CD4-positive, alpha-beta T cell (primary cell): ENCODE data around the gene AP1S3. TPM values are rescaled to one million over a fixed set of nuclear protein-coding genes. Genes with fewer than 3 reads are reported as not detected.

Source experiments
- ATAC-seq: fragments of 200-7000 bp; cut with Tn5 transposase; one replicate; pipeline ENCODE4 v1.10.0; 2022; ENCODE audit warnings: mild to moderate bottlenecking; ENCODE audit not compliant: poor library complexity
- CTCF ChIA-PET: fragments of 350-600 bp; sonication (Branson Sonifier 250); formaldehyde crosslinking; loops from one replicate; lab custom pipeline; 2021; ENCODE audit warnings: antibody characterized with exemption, inconsistent platforms; lab: Charles Lee
- POLR2A ChIA-PET: fragments of 350-600 bp; sonication (Branson Sonifier 250); formaldehyde crosslinking; loops from one replicate; lab custom pipeline; 2021; ENCODE audit warnings: antibody characterized with exemption, inconsistent platforms; lab: Charles Lee
- DNase-seq, 14 experiments: peaks; one replicate each; pipeline ENCODE4 v3.0.0-alpha.2; 2013 to 2020; ENCODE audit warnings: mixed read lengths in 2 of 14
- H3K27ac ChIP-seq, 2 donors: one replicate each; pipeline versions ENCODE4 v1.5.1 to v1.7.0; 2013; ENCODE audit warnings: low read length in 2 of 2, low read depth in 1 of 2, mild to moderate bottlenecking in 1 of 2
- H3K27me3 ChIP-seq, 2 experiments: 1 replicate in 1 of 2; 2 replicates in 1 of 2; pipeline versions ENCODE4 v1.6.1 to v1.7.0; 2013; ENCODE audit warnings: low read length in 2 of 2, control low read depth in 1 of 2, mild to moderate bottlenecking in 1 of 2, moderate library complexity in 1 of 2; ENCODE audit not compliant: insufficient read depth in 2 of 2, control insufficient read depth in 1 of 2
- H3K36me3 ChIP-seq: one replicate; pipeline ENCODE4 v1.6.1; 2013; ENCODE audit warnings: low read length, control low read depth; ENCODE audit not compliant: insufficient read depth
- H3K4me1 ChIP-seq: one replicate; pipeline ENCODE4 v1.6.1; 2013; ENCODE audit warnings: low read length, control low read depth; ENCODE audit not compliant: insufficient read depth
- H3K4me3 ChIP-seq: one replicate; pipeline ENCODE4 v1.5.1; 2013; ENCODE audit warnings: mild to moderate bottlenecking, low read length, moderate library complexity
- H3K9me3 ChIP-seq, 2 experiments: 1 replicate in 1 of 2; 2 replicates in 1 of 2; pipeline versions ENCODE4 v1.6.1 to v1.7.0; 2013; ENCODE audit warnings: low read length in 2 of 2, mild to moderate bottlenecking in 2 of 2, control low read depth in 1 of 2, moderate library complexity in 1 of 2; ENCODE audit not compliant: control insufficient read depth in 1 of 2, insufficient read depth in 1 of 2
- H3K27ac Mint-ChIP-seq: one replicate; pipeline ENCODE4 v1.8.0; 2020; ENCODE audit warnings: mixed read lengths
- H3K27me3 Mint-ChIP-seq: one replicate; pipeline ENCODE4 v1.8.0; 2021; ENCODE audit warnings: mixed read lengths
- H3K36me3 Mint-ChIP-seq: one replicate; pipeline ENCODE4 v1.8.0; 2021; ENCODE audit warnings: low read depth, mixed read lengths
- H3K4me1 Mint-ChIP-seq: one replicate; pipeline ENCODE4 v1.8.0; 2021; ENCODE audit warnings: low read depth, mixed read lengths
- H3K4me3 Mint-ChIP-seq: one replicate; pipeline ENCODE4 v1.8.0; 2020; ENCODE audit warnings: mild to moderate bottlenecking, mixed read lengths
- H3K9me3 Mint-ChIP-seq: one replicate; pipeline ENCODE4 v1.8.0; 2020; ENCODE audit warnings: mixed read lengths
- CTCF ChIP-seq: fragments of 200-600 bp; IDR thresholded peaks from one replicate; pipeline ENCODE4 v1.8.0; 2022; ENCODE audit warnings: antibody characterized with exemption, mild to moderate bottlenecking
- intact Hi-C, 2 experiments: fragments of 100-400 bp; cut with DNase I in 1 of 2; cut with micrococcal nuclease in 1 of 2; formaldehyde crosslinking; loops; one replicate each; pipeline versions ENCODE4 v1.15.1 to v1.9.0; 2023 to 2025; cut with DNase I, micrococcal nuclease
- total RNA-seq, 174 experiments: library from RNA in 2 of 174; stranded (reverse) in 2 of 174; gene quantifications; one replicate each; pipeline ENCODE4 v1.2.3 and lab custom pipeline; 2021 to 2026

Gene AP1S3
- total RNA-seq, 2 experiments from 2014 or later = 0.50 to 0.71 TPM

GRCh38 chr2:223870840-223871611 is 33.6 kb upstream of the AP1S3 start:
- Mint-ChIP-seq H3K4me3 (no peak overlapping the region), H3K4me1 (peaks cover 7% of the 10 kb centered on the region), H3K36me3 (peaks cover 38% of the 10 kb centered on the region), H3K27me3 (no peaks in the 10 kb centered on the region), H3K27ac (no peak overlapping the region), H3K9me3 (no peaks in the 10 kb centered on the region)
- TF ChIP-seq CTCF = no peak
- no peaks in the 10 kb centered on the region for H3K9me3 ChIP-seq
- H3K27ac ChIP-seq = no peak overlapping the region
- no peaks in the 10 kb centered on the region for H3K27me3 ChIP-seq
- peaks cover 19% of the 10 kb centered on the region for H3K36me3 ChIP-seq
- H3K4me1 ChIP-seq = peaks cover 2% of the 10 kb centered on the region
- no peak overlapping the region for H3K4me3 ChIP-seq
- ChIA-PET CTCF (no interaction called here), POLR2A (no interaction called here)
- ATAC-seq (no peak), DNase-seq (no peak)
- intact Hi-C loops = no loop called here

GRCh38 chr2:223868005-223868404 is 30.6 kb upstream of the AP1S3 start:
- Histone ChIP-seq H3K9me3 (no peaks in the 10 kb centered on the region), H3K27me3 (no peaks in the 10 kb centered on the region), H3K36me3 (peaks cover 6% of the 10 kb centered on the region), H3K4me3 (no peak overlapping the region), H3K27ac (no peak overlapping the region), H3K4me1 (peaks cover 19% of the 10 kb centered on the region)
- ATAC-seq (no peak), DNase-seq (peak in 2 of 14 experiments; percentile 18 to 21)
- peaks cover 17% of the 10 kb centered on the region for H3K36me3 Mint-ChIP-seq
- POLR2A ChIA-PET = no interaction called here
- H3K9me3 Mint-ChIP-seq = no peaks in the 10 kb centered on the region
- no peaks in the 10 kb centered on the region for H3K27me3 Mint-ChIP-seq
- H3K4me1 Mint-ChIP-seq = peaks cover 22% of the 10 kb centered on the region
- CTCF ChIA-PET = no interaction called here
- H3K4me3 Mint-ChIP-seq = no peak overlapping the region
- TF ChIP-seq CTCF = no peak
- no peak overlapping the region for H3K27ac Mint-ChIP-seq
- intact Hi-C loops = no loop called here

GRCh38 chr2:223865907-223866508 is 28.6 kb upstream of the AP1S3 start:
- POLR2A ChIA-PET = no interaction called here
- peaks cover 8% of the 10 kb centered on the region for H3K36me3 Mint-ChIP-seq
- CTCF ChIA-PET = no interaction called here

More at GRCh38 chr2:223865907-223866508, 28.6 kb upstream of the AP1S3 start:
- intact Hi-C loops = loop anchor here in 1 of 2 experiments (1.0 kb wide), 1 partner anchor 29 kb away; the partner anchor contains the start of gene AP1S3
- peaks cover 4% of the 10 kb centered on the region for H3K36me3 ChIP-seq
- Mint-ChIP-seq H3K27ac (peak overlapping the region; percentile 7), H3K27me3 (no peaks in the 10 kb centered on the region), H3K9me3 (no peaks in the 10 kb centered on the region), H3K4me3 (no peak overlapping the region), H3K4me1 (peaks cover 22% of the 10 kb centered on the region)
- DNase-seq (peak in 1 of 14 experiments; percentile 54), ATAC-seq (peak; percentile 17)
- no peaks in the 10 kb centered on the region for H3K27me3 ChIP-seq
- peaks cover 19% of the 10 kb centered on the region for H3K4me1 ChIP-seq
- no peak overlapping the region for H3K4me3 ChIP-seq
- no peaks in the 10 kb centered on the region for H3K9me3 ChIP-seq
- H3K27ac ChIP-seq = no peak overlapping the region
- no peak for TF ChIP-seq CTCF
